HG03469 (cell line): Measurements from ENCODE around the gene MRPL27.
A peak's percentile ranks its signal among the peaks of the same experiment; 100 is the strongest.
"Not testable (repeated sequence)": the region's sequence is repeated elsewhere in the genome, so short reads cannot be mapped to it uniquely, and the experiment has no call there.

Source experiments
- ATAC-seq: cut with Tn5 transposase; IDR thresholded peaks from one replicate; pipeline ENCODE4 v1.9.1; 2021; ENCODE audit warnings: mild to moderate bottlenecking, moderate library complexity, moderate number of reproducible peaks; ENCODE audit not compliant: unreplicated experiment

MRPL27 gene

DNA sequence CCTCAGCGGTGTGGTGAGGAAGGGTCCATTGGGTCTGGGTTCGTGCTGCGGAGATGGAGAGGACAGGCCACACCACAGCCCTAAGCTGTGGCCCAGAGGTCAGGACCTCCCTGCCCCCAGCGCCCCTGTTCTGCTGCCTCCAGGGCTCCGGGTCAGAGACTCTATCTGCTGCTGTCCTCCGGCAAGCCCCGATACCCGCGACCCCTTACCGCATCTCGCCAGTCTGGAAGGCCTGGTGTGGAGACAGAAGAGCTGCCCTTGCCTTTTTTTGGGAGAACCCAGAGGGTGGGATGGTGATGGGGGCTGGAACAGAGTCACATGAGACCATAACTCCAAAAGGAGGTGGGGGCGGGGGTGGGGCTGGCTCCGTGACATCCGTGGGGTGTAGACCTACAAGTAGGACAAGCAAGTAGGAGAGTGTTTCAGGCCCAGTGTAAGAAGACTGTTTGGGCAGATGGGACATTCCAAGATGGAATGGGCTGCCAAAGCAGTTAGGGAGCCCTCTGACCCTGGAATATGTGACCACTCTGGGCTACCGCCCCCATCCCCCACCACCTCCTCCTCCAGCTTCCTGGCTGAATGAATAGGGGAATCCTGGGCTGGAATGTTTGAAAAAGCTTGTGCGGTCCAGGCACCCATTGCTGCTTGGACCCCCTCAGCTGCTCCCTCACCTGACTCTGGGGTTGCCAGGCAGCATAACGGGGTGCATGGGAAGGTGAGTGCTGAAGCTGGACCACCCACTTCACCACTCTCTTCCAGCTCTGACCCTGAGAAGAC is 25.7 kb downstream of the MRPL27 start:
- no peak for ATAC-seq

DNA sequence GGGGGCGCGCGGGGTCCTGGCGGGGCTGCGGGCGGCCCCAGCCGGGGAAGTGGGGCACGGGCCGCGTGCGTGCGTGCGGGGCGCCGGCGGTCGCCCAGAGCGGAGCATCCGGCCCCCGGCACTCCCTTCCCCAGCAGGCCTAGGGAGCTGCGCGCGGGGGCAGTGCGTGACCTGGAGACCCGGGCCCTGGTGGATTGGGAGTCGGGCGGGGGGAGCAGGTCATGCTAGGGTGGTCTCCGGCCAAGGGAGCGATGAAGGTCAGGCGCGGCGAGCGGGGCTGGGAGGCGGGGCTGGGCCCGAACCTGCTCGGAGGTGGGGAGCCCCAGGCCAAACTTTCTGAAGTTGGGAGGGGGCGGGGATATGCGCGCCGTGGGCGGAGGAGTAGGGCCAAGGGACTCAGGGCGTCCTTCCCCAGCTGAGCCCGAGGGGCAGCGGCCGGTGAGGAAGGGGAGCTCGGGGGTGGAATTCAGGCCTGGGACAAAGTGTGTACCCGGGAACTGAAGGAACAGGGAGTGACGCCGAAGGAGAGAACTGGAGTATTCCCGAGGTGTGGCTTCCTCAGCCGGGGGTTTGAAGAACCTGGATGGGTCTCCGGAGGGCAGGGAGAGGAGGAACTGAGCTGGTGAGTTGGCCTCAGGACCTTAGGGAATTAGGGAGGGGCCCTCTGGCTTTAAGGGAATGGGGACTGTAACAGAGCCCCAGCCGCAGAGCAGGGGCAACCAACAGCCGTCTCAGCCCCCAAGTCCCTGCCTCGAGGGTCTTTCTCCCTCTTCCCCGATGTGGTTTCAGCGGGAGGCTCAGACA is 26.5 kb downstream of the MRPL27 start:
- peak; percentile 15 for ATAC-seq

- ATAC-seq = peak; percentile 60
These were observed 27.3 kb downstream of the MRPL27 start, which contains the start of gene XYLT2 for GRCh38 chr17:50345432-50346312. Gene XYLT2 (plus strand): TSS chr17:50346126. CDS start chr17:50346141, 15 bp downstream.

DNA sequence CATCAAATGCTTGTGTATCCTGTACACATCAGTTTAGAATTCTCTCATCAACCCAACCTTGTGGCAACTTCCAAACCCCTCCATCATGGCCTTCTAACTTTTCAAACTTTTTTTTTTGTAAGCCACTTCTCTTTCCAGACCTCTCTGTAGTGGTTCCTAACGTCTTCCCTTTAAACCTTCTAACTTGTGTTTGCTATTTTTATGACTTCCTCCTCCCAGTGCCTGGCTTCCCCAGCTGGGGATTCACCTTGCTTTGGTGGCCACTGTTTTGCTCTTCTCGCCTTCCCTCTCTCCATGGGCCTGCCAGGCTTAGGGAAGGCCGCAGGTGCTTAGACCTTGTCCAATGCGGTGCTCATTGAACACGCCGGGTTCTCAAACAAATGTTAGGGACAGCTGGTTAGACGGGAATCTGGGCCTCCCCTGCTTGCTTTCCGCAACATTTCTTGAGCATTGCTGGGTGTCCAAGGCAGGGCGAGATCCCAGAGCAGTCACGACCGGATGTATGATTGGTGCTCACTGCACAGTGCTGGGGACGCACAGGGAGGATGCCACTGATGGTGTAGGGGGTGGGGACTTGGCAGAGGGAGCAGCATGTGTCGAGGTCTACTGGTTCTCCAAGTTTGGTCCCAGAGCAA is 28.1 kb downstream of the MRPL27 start:
- ATAC-seq = no peak

GRCh38 chr17:50339381-50339780 is 33.6 kb downstream of the MRPL27 start:
- no peak for ATAC-seq

DNA sequence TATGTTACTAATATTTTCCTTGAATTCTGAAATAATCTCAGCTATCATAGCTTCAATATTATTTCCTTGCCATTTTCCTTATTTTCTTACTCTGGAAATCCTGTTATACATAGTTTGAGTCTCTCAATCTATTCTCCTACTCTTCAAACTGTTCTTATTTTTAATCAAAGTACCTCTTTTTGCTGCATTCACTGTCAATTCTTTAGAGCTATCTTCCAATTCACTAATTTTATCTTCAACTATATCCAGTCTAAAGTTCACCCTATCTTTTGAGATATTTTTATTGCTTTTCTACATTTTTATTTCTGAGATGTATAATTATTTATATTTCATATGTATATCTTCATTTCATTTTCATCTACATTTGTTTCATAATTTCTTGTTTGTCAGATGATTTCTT is 34.3 kb downstream of the MRPL27 start:
- ATAC-seq = no peak

- ATAC-seq = no peak
These were observed 35.0 kb downstream of the MRPL27 start for GRCh38 chr17:50337956-50338355.

DNA sequence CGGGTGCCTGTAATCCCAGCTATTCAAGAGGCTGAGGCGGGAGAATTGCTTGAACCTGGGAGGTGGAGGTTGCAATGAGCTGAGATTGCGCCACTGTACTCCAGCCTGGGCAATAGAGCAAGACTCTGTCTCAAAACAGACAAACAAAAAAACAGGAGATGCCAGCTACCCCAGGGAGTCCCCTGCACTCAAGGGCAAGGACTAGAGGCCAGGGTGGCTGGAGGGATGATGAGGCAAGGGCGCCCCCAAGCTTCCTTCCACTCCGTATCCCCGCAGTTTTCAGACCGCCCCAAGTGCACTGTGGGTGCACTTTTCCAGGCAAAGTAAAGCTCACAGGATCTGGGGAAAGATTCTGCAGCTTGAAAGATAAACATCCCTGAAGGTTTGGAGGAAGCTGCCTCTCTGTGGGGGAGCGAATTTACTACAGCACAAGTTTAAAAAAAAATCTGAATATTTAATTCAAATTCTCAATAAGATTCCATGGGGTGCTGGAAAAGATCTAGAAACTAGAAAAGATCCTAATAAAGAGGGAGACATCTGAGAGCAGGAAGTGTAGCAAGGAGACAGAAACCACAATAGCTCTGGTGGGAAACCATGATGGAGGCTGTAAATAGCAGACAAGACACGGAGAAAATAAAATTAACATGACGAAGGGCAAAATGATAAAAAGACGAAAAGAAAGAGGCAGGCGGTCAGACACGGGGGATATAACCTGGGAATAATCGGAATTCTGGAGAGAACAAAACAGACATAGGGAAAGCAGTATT is 39.5 kb downstream of the MRPL27 start:
- ATAC-seq = not testable (repeated sequence)

DNA sequence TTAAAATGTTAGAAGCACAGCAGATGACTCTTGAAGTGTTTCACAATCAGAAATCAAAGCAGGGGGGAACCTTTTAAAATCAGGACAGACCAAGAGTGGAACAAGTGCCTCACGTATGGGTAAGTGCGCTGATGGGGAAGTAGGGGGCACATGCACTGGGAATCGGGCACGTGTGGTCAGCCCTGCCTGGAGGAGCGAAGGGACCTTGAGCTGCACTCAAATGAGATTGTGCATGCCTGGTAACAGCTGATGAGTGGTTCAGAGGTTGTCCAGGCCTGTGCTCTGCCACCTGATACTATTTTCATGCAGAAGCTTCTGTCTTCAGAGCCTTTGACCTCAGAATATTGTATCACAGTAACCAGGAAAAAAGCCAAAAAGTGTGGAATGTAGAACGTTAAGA is 40.8 kb downstream of the MRPL27 start:
- no peak for ATAC-seq

DNA sequence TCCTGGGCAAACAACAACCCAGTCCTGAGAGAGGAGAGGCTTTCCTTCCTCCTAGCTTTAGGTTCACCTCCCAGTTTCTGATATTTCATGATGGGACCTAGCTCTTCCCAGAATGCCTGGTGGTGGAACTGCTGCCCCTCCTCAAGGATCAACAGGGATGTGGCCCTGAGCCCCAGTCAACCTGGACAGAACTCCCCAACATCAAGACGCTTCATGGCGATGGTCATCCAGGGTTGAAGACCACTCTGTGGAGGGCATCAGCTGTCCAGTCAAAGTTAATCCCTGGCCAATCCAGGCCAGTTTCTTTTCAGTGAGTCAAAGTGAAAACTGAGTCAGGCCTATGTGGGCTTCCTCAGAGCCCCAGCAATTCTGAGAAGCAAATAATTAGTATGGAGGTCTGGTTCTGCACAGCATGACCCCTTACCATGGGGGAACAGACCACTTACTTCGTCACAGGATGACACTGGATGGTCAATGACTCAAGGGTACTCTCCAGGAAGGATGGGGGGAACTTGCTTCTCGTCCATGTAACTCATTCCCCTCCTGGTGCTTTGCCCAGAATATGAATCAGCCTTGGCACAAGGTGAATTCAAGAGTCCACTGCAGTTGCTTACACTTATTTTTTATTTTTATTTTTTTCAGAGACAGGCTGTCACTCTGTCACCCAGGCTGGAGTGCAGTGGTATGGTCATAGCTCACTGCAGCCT is 41.7 kb downstream of the MRPL27 start:
- ATAC-seq = no peak

GRCh38 chr17:50330151-50330775 is 42.7 kb downstream of the MRPL27 start:
- ATAC-seq = no peak

- ATAC-seq = no peak
These were observed 43.3 kb downstream of the MRPL27 start for GRCh38 chr17:50329716-50330115.

GRCh38 chr17:50328363-50329325 is 44.3 kb downstream of the MRPL27 start:
- no peak for ATAC-seq

DNA sequence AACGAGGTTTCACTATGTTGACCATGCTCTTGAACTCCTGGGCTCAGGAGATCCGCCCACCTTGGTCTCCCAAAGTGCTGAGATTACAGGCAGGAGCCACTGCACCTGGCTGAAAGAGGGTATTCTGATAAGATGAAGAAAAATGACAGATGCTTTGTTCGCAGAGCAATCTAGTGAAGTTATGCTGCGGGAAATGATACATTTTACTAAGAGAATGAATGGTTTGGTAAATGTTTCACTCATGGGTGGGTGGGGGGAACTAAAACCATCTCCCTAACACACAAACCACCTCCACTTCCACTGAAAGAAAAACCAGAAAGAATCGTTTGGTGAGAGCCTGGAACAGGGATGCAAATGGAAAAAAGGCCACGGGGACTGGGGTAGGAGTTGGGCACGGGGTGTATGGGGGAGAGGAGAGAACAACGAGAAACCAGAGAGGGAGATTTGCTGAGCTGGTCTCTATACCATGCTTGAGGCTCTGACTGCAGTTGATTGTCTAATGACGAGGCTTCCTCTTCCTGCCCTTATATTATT is 46.1 kb downstream of the MRPL27 start:
- no peak for ATAC-seq

- ATAC-seq = no peak
These were observed 47.1 kb downstream of the MRPL27 start for GRCh38 chr17:50325906-50326305.

DNA sequence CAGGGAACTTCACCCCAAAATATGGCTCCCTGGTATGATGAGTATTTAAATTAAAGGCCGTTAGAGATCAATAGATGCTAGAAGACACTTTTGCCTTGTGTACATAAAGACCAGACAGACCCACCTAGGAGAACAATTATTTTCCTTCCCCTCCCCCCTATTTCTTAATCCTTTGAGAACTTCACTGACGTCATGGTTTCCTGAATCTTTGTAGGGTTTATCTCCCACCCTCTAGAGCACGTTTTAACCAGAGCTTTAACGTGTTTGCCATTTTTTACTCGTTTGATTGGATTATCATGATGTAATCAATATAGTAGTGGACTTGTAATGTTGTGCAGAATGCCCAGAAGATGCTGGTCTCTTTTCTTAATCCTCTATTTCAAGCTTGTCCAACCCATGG is 49.9 kb downstream of the MRPL27 start:
- no peak for ATAC-seq

DNA sequence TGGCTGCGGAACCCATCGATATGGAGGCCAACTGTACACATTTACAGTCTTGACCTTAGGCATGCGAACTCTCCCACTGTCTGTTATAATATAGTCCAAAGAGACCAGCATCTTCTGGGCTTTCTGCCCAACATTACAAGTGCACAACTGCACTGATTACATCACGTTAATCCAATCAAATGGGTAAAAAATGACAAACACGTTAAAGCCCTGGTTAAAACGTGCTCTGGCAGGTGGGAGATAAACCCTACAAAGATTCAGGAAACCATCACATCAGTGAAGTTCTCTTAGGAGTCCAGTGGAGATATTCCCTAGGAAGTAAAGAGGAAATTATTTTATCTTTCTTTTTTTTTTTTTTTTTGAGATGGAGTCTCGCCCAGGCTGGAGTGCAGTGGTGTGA is 50.7 kb downstream of the MRPL27 start:
- no peak for ATAC-seq
